GM12878 (cell line): Measurements from ENCODE around the gene ADGRG1. TPM values are rescaled to one million over a fixed set of nuclear protein-coding genes. Genes with fewer than 3 reads are reported as not detected.

Experiments
- ATAC-seq: fragments of 200-7000 bp; cut with Tn5 transposase; 3 replicates; pipeline ENCODE4 v1.9.1; 2020; ENCODE audit warnings: mild to moderate bottlenecking, moderate library complexity
- BruUV-seq: library from RNA; stranded (reverse); fragments of 400-500 nt; replicated peaks from 2 replicates; lab custom pipeline; 2021; lab: Mats Ljungman, UMichigan
- CTCF ChIA-PET: fragments of 300-600 bp; sonication (Branson Sonifier 250); formaldehyde crosslinking; extraction: SDS; loops from one replicate; lab custom pipeline; 2021; ENCODE audit warnings: inconsistent platforms; lab: Yijun Ruan, JAX
- POLR2A ChIA-PET: fragments of 350-600 bp; formaldehyde crosslinking; extraction: SDS; loops from one replicate; lab custom pipeline; 2021; ENCODE audit warnings: inconsistent platforms; lab: Charles Lee
- RAD21 ChIA-PET: fragments of 300-600 bp; sonication (Branson Sonifier 250); formaldehyde crosslinking; loops from one replicate; lab custom pipeline; 2023; ENCODE audit warnings: antibody characterized with exemption; ENCODE audit not compliant: unreplicated experiment; lab: Charles Lee
- SMC1A ChIA-PET: fragments of 300-600 bp; sonication (Branson Sonifier 250); formaldehyde crosslinking; loops from one replicate; lab custom pipeline; 2023; ENCODE audit not compliant: unreplicated experiment, uncharacterized antibody; lab: Charles Lee
- DNase-seq: peaks from one replicate; pipeline ENCODE4 v3.0.0-alpha.2; 2011; ENCODE audit warnings: low read depth, low spot score
- FAIRE-seq: peaks from 3 replicates; lab custom pipeline; 2011; peaks lifted over from hg19 to GRCh38; lab: Jason Lieb, UNC
- H2AFZ ChIP-seq: 2 replicates; pipeline ENCODE4 v1.6.0; 2011; ENCODE audit warnings: low read depth, low read length, control low read depth; ENCODE audit not compliant: control insufficient read depth
- H3K27ac ChIP-seq: 2 replicates; pipeline ENCODE4 v1.5.1; 2011; ENCODE audit warnings: control low read depth; ENCODE audit not compliant: control insufficient read depth, insufficient read depth
- H3K27me3 ChIP-seq, 2 experiments: replicated peaks in 1 of 2; 2 replicates each; pipeline versions ENCODE4 v1.6.0 to v1.6.1; 2011; ENCODE audit warnings: low read length in 1 of 2; ENCODE audit not compliant: control insufficient read depth in 2 of 2, insufficient read depth in 2 of 2
- H3K36me3 ChIP-seq, 2 experiments: 2 replicates each; pipeline ENCODE4 v1.5.1; 2011; ENCODE audit warnings: low read length in 1 of 2; ENCODE audit not compliant: control insufficient read depth in 2 of 2, insufficient read depth in 2 of 2
- H3K4me1 ChIP-seq: 2 replicates; pipeline ENCODE4 v1.6.1; 2011; ENCODE audit warnings: mild to moderate bottlenecking, low read length, moderate library complexity, mixed read lengths; ENCODE audit not compliant: control insufficient read depth, insufficient read depth
- H3K4me2 ChIP-seq: 2 replicates; pipeline ENCODE4 v1.6.0; 2011; ENCODE audit warnings: control low read depth; ENCODE audit not compliant: control insufficient read depth, insufficient read depth
- H3K4me3 ChIP-seq: fragments of 200-600 bp; sonication (generic); 2 replicates; pipeline ENCODE4 v1.5.1; 2016
- H3K79me2 ChIP-seq: 2 replicates; pipeline ENCODE4 v1.6.0; 2011; ENCODE audit warnings: low read length; ENCODE audit not compliant: control insufficient read depth, insufficient read depth
- H3K9ac ChIP-seq: 2 replicates; pipeline ENCODE4 v1.8.0; 2011; ENCODE audit warnings: low read length, control low read depth, mixed read lengths; ENCODE audit not compliant: control insufficient read depth, insufficient read depth
- H3K9me3 ChIP-seq: replicated peaks from 3 replicates; pipeline ENCODE4 v1.5.1; 2011; ENCODE audit warnings: mild to moderate bottlenecking, low read length; ENCODE audit not compliant: control insufficient read depth, insufficient read depth
- H4K20me1 ChIP-seq: 2 replicates; pipeline ENCODE4 v1.6.0; 2011; ENCODE audit not compliant: control insufficient read depth, insufficient read depth
- BMI1 ChIP-seq: fragments of 450-650 bp; IDR thresholded peaks from 2 replicates; pipeline ENCODE4 v1.6.1; 2016; ENCODE audit warnings: mild to moderate bottlenecking, moderate library complexity, borderline replicate concordance
- CHD4 ChIP-seq: fragments of 200-600 bp; sonication (generic); IDR thresholded peaks from 2 replicates; pipeline ENCODE4 v1.6.1; 2016; ENCODE audit warnings: mild to moderate bottlenecking
- CREM ChIP-seq: IDR thresholded peaks from 2 replicates; pipeline ENCODE4 v1.6.1; 2014; ENCODE audit warnings: antibody characterized with exemption, low read depth
- MEF2B ChIP-seq: fragments of 450-650 bp; IDR thresholded peaks from 2 replicates; pipeline ENCODE4 v1.6.1; 2018; ENCODE audit warnings: mild to moderate bottlenecking, moderate library complexity; ENCODE audit not compliant: partially characterized antibody, poor library complexity, severe bottlenecking
- POLR2AphosphoS2 ChIP-seq: IDR thresholded peaks from 2 replicates; pipeline ENCODE4 v1.6.1; 2011; ENCODE audit warnings: low read depth, mild to moderate bottlenecking, low read length, improper control_type of control experiment, moderate library complexity
- RFX5 ChIP-seq: IDR thresholded peaks from 2 replicates; pipeline ENCODE4 v1.6.1; 2011; ENCODE audit warnings: low read depth, low read length, improper control_type of control experiment
- WGBS: methylation state at CpG from one replicate; pipeline ENCODE4 v1.1.6; 2016; ENCODE audit warnings: low lambda C conversion rate; ENCODE audit not compliant: insufficient replicate concordance, insufficient coverage; ENCODE audit errors: missing lambda C conversion rate; 5-methylcytosine and 5-hydroxymethylcytosine counted together
- in situ Hi-C: fragments of 300-500 bp; cut with MboI; formaldehyde crosslinking; loops from 9 replicates; pipeline ENCODE4 v1.14.3; 2018; ENCODE audit warnings: mixed read lengths
- intact Hi-C: fragments of 100-400 bp; cut with micrococcal nuclease; formaldehyde crosslinking; loops from one replicate; pipeline ENCODE4 v1.14.2; 2022; ENCODE audit not compliant: unreplicated experiment
- polyA plus RNA-seq, 11 experiments: library from polyadenylated mRNA; depleted of rRNA in 4 of 11; unstranded in 6 of 11; stranded (reverse) in 5 of 11; fragments of >200 nt; fragmentation: Nextera tagmentation in 4 of 11; fragmentation: Illumina TruSeq in 1 of 11; extraction: Ambion mirVana in 4 of 11; extraction: Trizol in 1 of 11; gene quantifications; 1 replicate in 1 of 11; 2 replicates in 10 of 11; pipeline versions ENCODE4 v1.2.1 to v1.2.3, GENCODE V29; 2011 to 2016; ENCODE audit warnings: inconsistent platforms in 2 of 11, missing spikeins in 2 of 11, low read depth in 1 of 11
- total RNA-seq, 4 experiments: library from RNA; depleted of rRNA in 3 of 4; stranded (reverse); fragments of >200 nt in 3 of 4; fragmentation: Illumina TruSeq in 1 of 4; extraction: Trizol in 1 of 4; gene quantifications; 2 replicates each; pipeline versions ENCODE4 v1.2.1 to v1.2.3, GENCODE V29; 2013 to 2021
- TF ChIP-seq, protein P1 (sequence below), 3 experiments: IDR thresholded peaks in 2 of 3; conservative IDR thresholded peaks in 1 of 3; 2 replicates each; pipeline ENCODE4 v1.5.1; 2011; ENCODE audit warnings: low read depth in 3 of 3, low read length in 3 of 3, mild to moderate bottlenecking in 3 of 3, control low read depth in 2 of 3, moderate library complexity in 2 of 3, inconsistent platforms in 1 of 3, mixed read lengths in 1 of 3; ENCODE audit not compliant: control insufficient read depth in 2 of 3, insufficient read depth in 1 of 3; ENCODE audit errors: extremely low read depth in 1 of 3

The ADGRG1 gene
- total and polyA plus RNA-seq, 10 of the 15 experiments (the other 5 are each of a cell fraction or from before 2014, with no cell fraction given) = 0.07 to 2.0 (median 0.75) TPM

DNA sequence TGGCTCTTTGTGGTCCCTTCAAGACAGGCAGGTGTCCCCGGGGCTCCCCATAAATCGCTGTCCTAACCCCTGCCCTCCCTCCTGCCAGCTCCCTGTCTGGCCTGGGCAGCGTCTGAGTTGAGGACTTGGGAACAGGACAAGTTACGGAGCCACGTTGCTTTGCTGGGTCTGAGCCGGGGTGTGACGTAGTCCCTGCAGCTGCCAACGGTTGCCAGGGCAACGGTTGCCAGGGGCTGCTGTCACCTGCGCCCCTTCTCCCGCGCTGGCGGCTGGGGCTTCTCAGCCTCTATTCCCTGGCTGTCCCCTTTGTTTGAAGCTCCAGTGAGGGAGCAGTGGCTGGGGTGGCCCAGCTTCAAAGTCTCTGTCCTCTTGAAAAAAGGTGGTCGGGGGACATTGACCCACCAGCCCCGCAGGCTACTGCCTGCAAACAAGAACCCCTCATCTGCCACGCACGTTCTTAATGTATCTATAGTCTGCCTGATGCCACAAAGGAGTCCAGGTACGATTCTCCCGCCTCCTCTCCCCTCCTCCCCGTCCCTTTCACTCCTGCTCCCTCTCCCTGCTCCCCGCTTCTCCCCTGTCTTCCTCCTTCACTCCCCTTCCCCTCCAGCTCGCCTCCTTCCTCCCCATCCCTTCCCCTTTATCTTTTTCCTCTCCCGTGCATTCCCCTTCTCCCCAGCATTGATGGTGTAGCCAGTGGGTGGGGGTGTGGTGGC lies 10.9 kb downstream of the ADGRG1 start:
- 0 out of 2 replicates have a peak, but pooled peaks have one; percentile 43 for TF ChIP-seq RFX5
- TF ChIP-seq CHD4 = no peak
- peak; percentile 71 for TF ChIP-seq BMI1
- no peak for TF ChIP-seq MEF2B
- 0 out of 2 replicates have a peak, but pooled peaks have one; percentile 24 for TF ChIP-seq CREM
- TF ChIP-seq, protein P1, sequence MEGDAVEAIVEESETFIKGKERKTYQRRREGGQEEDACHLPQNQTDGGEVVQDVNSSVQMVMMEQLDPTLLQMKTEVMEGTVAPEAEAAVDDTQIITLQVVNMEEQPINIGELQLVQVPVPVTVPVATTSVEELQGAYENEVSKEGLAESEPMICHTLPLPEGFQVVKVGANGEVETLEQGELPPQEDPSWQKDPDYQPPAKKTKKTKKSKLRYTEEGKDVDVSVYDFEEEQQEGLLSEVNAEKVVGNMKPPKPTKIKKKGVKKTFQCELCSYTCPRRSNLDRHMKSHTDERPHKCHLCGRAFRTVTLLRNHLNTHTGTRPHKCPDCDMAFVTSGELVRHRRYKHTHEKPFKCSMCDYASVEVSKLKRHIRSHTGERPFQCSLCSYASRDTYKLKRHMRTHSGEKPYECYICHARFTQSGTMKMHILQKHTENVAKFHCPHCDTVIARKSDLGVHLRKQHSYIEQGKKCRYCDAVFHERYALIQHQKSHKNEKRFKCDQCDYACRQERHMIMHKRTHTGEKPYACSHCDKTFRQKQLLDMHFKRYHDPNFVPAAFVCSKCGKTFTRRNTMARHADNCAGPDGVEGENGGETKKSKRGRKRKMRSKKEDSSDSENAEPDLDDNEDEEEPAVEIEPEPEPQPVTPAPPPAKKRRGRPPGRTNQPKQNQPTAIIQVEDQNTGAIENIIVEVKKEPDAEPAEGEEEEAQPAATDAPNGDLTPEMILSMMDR (IDR thresholded peaks at IDR 0.05 in 2 of 3, conservative IDR thresholded peaks at IDR 0.05 in 1 of 3; ENCODE audit: control insufficient read depth in 2 of 3, extremely low read depth in 1 of 3, insufficient read depth in 1 of 3, low read depth in 3 of 3, low read length in 3 of 3) = no peak
- TF ChIP-seq POLR2AphosphoS2 = no peak
- SMC1A ChIA-PET = interaction anchor here (2.1 to 2.3 kb wide), 2 partner anchors 8 to 13 kb away, joined by 4 to 10 read pairs; no protein-coding TSS in a partner anchor
- Histone ChIP-seq H3K36me3 (no peaks in the 10 kb centered on the region), H3K4me3 (no peak overlapping the region), H4K20me1 (no peaks in the 10 kb centered on the region), H3K79me2 (no peaks in the 10 kb centered on the region), H3K4me1 (no peaks in the 10 kb centered on the region), H3K4me2 (no peak overlapping the region), H3K27ac (no peak overlapping the region), H2AFZ (no peak overlapping the region), H3K9me3 (no peaks in the 10 kb centered on the region), H3K27me3 (peaks cover 0 to 6% of the 10 kb centered on the region in 2 experiments; a peak in 3 of 4 replicates), H3K9ac (no peak overlapping the region)
- no peak for FAIRE-seq
- BruUV-seq = no TSS peak
- DNase-seq = no peak
- RAD21 ChIA-PET = interaction anchor here (0.9 to 1.9 kb wide), 2 partner anchors 8 to 38 kb away, joined by 3 to 6 read pairs; no protein-coding TSS in a partner anchor
- WGBS = 16% methylated on average over 21 of the region's 23 CpGs
- POLR2A ChIA-PET = no interaction called here
- in situ Hi-C loops = no loop called here
- intact Hi-C loops = no loop called here
- peak; percentile 28; the same call in 1 of the 3 replicates for ATAC-seq
- CTCF ChIA-PET = interaction anchor here (1.5 to 3.7 kb wide), 7 partner anchors 8 to 62 kb away, joined by 4 to 19 read pairs (median 8); no protein-coding TSS in a partner anchor
